Right atrium auricular region (tissue), 2 donors: ENCODE results near the gene ZDHHC13. TPM values are rescaled to one million over a fixed set of nuclear protein-coding genes. Genes with fewer than 3 reads are reported as not detected.
A peak's percentile ranks its signal among the peaks of the same experiment; 100 is the strongest.

ENCODE experiments used
- DNase-seq: peaks from one replicate; pipeline ENCODE4 v3.0.0-alpha.2; 2019; ENCODE audit warnings: low spot score
- H3K27ac ChIP-seq, 2 donors: fragments of 200-600 bp; sonication (generic); 1 replicate in 1 of 2; 2 replicates in 1 of 2; pipeline ENCODE4 v1.5.1; 2016 to 2019
- H3K27me3 ChIP-seq, 2 donors: fragments of 200-600 bp; sonication (generic); one replicate each; pipeline versions ENCODE4 v1.5.1 to v1.6.0; 2017 to 2019
- H3K36me3 ChIP-seq: fragments of 200-600 bp; sonication (generic); one replicate; pipeline ENCODE4 v1.5.1; 2016
- H3K4me1 ChIP-seq, 2 donors: fragments of 200-600 bp; sonication (generic); one replicate each; pipeline versions ENCODE4 v1.5.1 to v1.6.0; 2017 to 2019
- H3K4me3 ChIP-seq, 2 donors: fragments of 200-600 bp; sonication (generic); 1 replicate in 1 of 2; 2 replicates in 1 of 2; pipeline ENCODE4 v1.5.1; 2017 to 2019; ENCODE audit warnings: mild to moderate bottlenecking in 1 of 2, moderate library complexity in 1 of 2
- H3K9me3 ChIP-seq, 2 donors: fragments of 200-600 bp; sonication (generic); one replicate each; pipeline ENCODE4 v1.5.1; 2019
- CTCF ChIP-seq, 2 donors: fragments of 200-600 bp; sonication (generic); IDR thresholded peaks; one replicate each; pipeline ENCODE4 v1.5.1; 2019; ENCODE audit warnings: antibody characterized with exemption in 2 of 2
- total RNA-seq, 2 donors: library from RNA; depleted of rRNA; stranded (reverse); fragments of >200 nt; gene quantifications; one replicate each; pipeline ENCODE4 v1.1.0, GENCODE V29; 2016

Gene ZDHHC13
- total RNA-seq, 2 donors from 2014 or later: 12.7 to 16.0 TPM

- peaks cover 0 to 28% of the 10 kb centered on the region in 2 donors for H3K4me1 ChIP-seq
- no peak for TF ChIP-seq CTCF (IDR thresholded peaks at IDR 0.05)
- H3K27me3 ChIP-seq: no peaks in the 10 kb centered on the region
- peak; percentile 67 for DNase-seq
- H3K27ac ChIP-seq: peak overlapping the region; percentile 83 to 92
- peaks cover 22% of the 10 kb centered on the region for H3K36me3 ChIP-seq
- no peaks in the 10 kb centered on the region for H3K9me3 ChIP-seq
- H3K4me3 ChIP-seq: no peak overlapping the region
These were observed 79.5 kb downstream of the ZDHHC13 start for GRCh38 chr11:19196432-19196831.

- Histone ChIP-seq H3K4me3 (peak overlapping the region; percentile 48 to 52), H3K27ac (peak overlapping the region; percentile 83 to 92), H3K27me3 (no peaks in the 10 kb centered on the region), H3K4me1 (peaks cover 0 to 9% of the 10 kb centered on the region in 2 donors), H3K36me3 (peaks cover 8% of the 10 kb centered on the region), H3K9me3 (no peaks in the 10 kb centered on the region)
- DNase-seq: no peak
- no peak for TF ChIP-seq CTCF (IDR thresholded peaks at IDR 0.05)
These were observed 82.1 kb downstream of the ZDHHC13 start for GRCh38 chr11:19199048-19199447.

DNA sequence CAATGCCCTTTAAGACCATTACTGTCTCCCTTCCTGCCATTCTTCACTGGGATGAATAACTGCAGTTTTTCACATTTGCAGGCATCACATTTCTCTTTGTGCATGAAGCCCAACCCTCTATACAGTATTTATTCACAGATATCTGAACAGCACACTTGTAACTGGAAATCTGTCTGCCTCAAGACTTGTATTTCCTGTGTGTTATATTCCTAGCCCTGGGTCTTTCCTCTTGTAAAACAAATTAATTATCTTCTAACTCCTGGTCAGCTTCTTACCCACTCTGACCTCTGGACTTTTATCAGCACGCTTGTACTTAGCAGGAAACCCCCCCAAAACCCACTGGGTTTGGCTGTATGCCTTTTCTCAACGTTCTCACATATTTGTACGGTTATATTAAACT lies 82.8 kb downstream of the ZDHHC13 start:
- Histone ChIP-seq H3K4me3 (peak overlapping the region; percentile 48 to 52), H3K9me3 (no peaks in the 10 kb centered on the region), H3K27ac (peak overlapping the region; percentile 83 to 92), H3K4me1 (peaks cover 0 to 3% of the 10 kb centered on the region in 2 donors), H3K36me3 (peaks cover 8% of the 10 kb centered on the region), H3K27me3 (no peaks in the 10 kb centered on the region)
- no peak for TF ChIP-seq CTCF (IDR thresholded peaks at IDR 0.05)
- DNase-seq: no peak

- Histone ChIP-seq H3K27me3 (no peaks in the 10 kb centered on the region), H3K4me3 (peak overlapping the region; percentile 48 to 52), H3K27ac (peak overlapping the region; percentile 83 to 92), H3K36me3 (peaks cover 8% of the 10 kb centered on the region), H3K4me1 (no peaks in the 10 kb centered on the region), H3K9me3 (no peaks in the 10 kb centered on the region)
- DNase-seq: no peak
- no peak for TF ChIP-seq CTCF (IDR thresholded peaks at IDR 0.05)
These were observed 83.6 kb downstream of the ZDHHC13 start for GRCh38 chr11:19200410-19201201.

GRCh38 chr11:19201737-19202605 lies 85.0 kb downstream of the ZDHHC13 start, which contains the start of gene CSRP3:
Gene CSRP3 (minus strand): TSS chr11:19201983. CDS start chr11:19192448, 9,535 bp downstream.
- no peak for TF ChIP-seq CTCF (IDR thresholded peaks at IDR 0.05)
- H3K4me1 ChIP-seq: no peaks in the 10 kb centered on the region
- no peaks in the 10 kb centered on the region for H3K27me3 ChIP-seq
- H3K36me3 ChIP-seq: peaks cover 8% of the 10 kb centered on the region
- peak within 1 kb of the TSS; percentile 48 to 52 for H3K4me3 ChIP-seq
- peak; percentile 73 for DNase-seq
- H3K27ac ChIP-seq: peak within 1 kb of the TSS; percentile 83 to 92
- H3K9me3 ChIP-seq: no peaks in the 10 kb centered on the region
